ENCODE data around the gene APBA2.

GRCh38 chr15:29053006-29053405 is 167.2 kb downstream of the APBA2 start:
- TF ChIP-seq POLR2AphosphoS5 (IDR thresholded peaks at IDR 0.05), result no peak
- TF ChIP-seq CTCF (IDR thresholded peaks at IDR 0.05), result no peak
